ENCODE data around the gene HTR1D.

HTR1D gene

GRCh38 chr1:23178950-23179349 is 38.4 kb downstream of the HTR1D start:
- Mint-ChIP-seq H3K4me3 (no peak overlapping the region), H3K27me3 (peaks cover 28% of the 10 kb centered on the region), H3K36me3 (ENCODE audit: low read depth) (no peaks in the 10 kb centered on the region), H3K9me3 (no peaks in the 10 kb centered on the region), H3K4me1 (ENCODE audit: low read depth) (peaks cover 18% of the 10 kb centered on the region), H3K27ac (no peak overlapping the region)

DNA sequence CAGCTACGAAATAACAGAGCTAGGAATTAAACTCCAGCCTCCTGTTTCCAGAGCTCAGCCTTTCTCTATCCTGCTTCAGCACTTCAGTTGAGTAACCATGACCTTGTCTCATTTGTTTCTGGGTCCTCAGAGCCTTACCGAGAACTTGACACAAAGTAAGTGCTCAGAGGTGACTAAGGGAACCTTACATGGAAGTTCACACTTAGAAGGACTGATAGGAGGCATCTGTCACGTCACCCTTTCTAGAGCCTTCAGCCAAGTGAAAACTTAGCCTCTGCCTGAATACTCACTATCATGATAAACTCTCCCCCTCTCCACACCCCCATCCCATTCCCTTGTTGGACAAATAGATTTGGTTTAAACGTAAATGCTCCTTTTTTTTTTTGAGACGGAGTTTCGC is 38.9 kb downstream of the HTR1D start:
- Mint-ChIP-seq H3K27ac (no peak overlapping the region), H3K27me3 (peaks cover 28% of the 10 kb centered on the region), H3K4me1 (ENCODE audit: low read depth) (peaks cover 18% of the 10 kb centered on the region), H3K4me3 (peak overlapping the region; percentile 62), H3K9me3 (no peaks in the 10 kb centered on the region), H3K36me3 (ENCODE audit: low read depth) (no peaks in the 10 kb centered on the region)

DNA sequence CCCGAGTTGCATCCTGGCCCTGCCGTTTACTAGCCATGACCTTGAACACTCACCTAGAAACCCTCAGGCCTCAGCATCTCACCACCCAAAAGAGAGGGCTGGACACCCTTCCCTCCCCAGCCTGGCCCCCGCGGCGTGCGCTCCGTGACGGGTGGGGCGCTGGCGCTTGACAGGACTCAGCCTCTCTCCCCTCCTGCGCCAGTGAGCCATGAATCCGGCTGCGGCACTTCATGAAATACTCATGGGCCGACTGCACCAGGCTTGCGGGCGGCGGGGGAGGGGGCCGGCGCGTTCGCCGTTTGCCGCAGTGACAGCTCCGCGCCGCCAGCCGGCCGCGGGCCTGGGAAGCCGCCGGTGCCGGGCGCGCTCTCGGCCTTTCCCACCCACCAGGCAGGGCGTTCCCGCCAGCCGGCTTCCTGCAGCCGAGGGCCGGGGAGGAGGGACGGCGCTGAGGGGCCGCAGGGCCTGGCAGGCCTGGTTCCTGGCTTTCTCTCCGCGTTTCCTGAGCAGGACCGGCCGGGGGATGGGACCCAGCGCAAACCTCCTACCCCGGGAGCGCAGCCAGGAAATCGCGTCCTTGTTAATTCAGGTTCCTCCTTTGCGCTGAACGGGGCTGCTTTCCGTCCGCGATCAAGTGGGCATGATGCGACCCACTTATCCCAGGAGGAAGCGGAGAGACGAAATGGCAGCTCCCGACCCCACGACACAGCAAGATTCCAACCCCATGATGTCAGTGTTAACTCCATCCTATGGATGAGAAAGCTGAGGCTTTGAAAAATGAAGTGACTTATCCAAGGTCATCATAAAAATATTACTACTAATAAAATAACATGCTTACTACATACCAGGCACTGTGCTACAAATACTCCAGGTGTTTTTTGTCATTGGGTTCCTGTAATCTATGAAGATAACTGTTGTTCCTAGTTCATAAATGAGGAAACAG is 39.6 kb downstream of the HTR1D start:
- Mint-ChIP-seq H3K27me3 (peaks cover 28% of the 10 kb centered on the region), H3K4me1 (ENCODE audit: low read depth) (peaks cover 18% of the 10 kb centered on the region), H3K27ac (peak overlapping the region; percentile 8), H3K9me3 (no peaks in the 10 kb centered on the region), H3K36me3 (ENCODE audit: low read depth) (no peaks in the 10 kb centered on the region), H3K4me3 (peak overlapping the region; percentile 66)

GRCh38 chr1:23177031-23177430 is 40.3 kb downstream of the HTR1D start:
- Mint-ChIP-seq H3K4me3 (peak overlapping the region; percentile 66), H3K36me3 (ENCODE audit: low read depth) (no peaks in the 10 kb centered on the region), H3K9me3 (no peaks in the 10 kb centered on the region), H3K27me3 (peaks cover 28% of the 10 kb centered on the region), H3K27ac (peak overlapping the region; percentile 8), H3K4me1 (ENCODE audit: low read depth) (peaks cover 18% of the 10 kb centered on the region)

- Mint-ChIP-seq H3K27me3 (peaks cover 27% of the 10 kb centered on the region), H3K36me3 (ENCODE audit: low read depth) (no peaks in the 10 kb centered on the region), H3K4me3 (no peak overlapping the region), H3K9me3 (no peaks in the 10 kb centered on the region), H3K4me1 (ENCODE audit: low read depth) (peaks cover 24% of the 10 kb centered on the region), H3K27ac (no peak overlapping the region)
These were observed 42.7 kb downstream of the HTR1D start for GRCh38 chr1:23174426-23175110.

DNA sequence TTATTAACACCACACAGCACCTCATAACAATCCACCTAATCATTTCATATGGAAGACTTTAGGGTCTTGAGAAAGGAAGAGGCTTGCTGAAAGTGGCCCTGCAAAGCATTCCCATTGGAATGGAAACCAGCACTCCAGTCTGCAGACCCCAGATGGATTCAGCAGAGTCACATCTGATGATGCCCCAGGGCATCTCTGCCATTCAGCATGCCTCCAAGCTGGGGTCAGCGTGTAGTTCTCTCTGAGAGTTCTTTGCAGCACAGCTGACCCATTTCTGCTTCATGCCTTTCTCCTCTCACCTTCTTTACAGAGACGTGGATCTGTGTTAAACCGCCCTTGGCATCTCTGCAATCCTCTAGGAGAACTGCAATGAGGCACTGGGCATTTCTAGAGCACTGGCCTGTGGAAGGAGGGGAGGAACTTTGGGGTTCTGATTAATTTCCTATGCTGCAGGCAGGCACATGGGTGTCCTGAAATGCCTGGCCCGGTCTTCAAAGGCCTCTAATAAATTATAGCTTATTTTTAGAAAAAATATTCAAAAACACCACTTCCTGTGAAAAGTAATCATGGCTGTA is 46.0 kb downstream of the HTR1D start:
- H3K36me3 Mint-ChIP-seq (ENCODE audit: low read depth) = no peaks in the 10 kb centered on the region
- H3K27me3 Mint-ChIP-seq = peaks cover 3% of the 10 kb centered on the region
- H3K27ac Mint-ChIP-seq = no peak overlapping the region
- peaks cover 26% of the 10 kb centered on the region for H3K4me1 Mint-ChIP-seq (ENCODE audit: low read depth)
- H3K9me3 Mint-ChIP-seq = no peaks in the 10 kb centered on the region
- no peak overlapping the region for H3K4me3 Mint-ChIP-seq

DNA sequence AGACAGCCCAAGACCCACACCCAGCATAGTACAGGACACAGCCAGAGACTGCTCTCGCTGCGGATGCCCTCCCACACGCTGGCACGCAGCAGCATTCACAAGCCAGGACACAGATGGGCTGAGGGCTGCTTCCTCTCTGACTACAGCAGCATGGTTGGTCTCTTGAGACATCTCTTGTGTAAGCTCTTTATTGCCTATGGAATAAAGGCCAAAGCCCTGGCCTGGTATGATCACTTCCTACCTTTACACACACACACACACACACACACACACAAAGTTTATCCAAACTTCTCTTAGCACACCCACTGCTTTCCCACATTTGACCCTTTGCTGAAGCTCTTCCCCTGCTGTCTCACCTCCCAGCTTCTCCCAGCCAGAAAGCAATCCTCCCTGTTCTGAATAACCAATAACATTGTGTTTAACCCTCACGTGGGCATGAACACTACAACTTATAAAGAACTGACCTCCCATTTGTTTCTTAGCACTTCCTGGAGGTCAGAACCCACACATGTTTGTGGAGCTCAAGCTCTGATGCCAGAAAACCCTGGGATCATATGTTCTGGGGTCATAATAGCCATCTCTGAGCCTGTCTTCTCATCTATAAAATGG is 47.5 kb downstream of the HTR1D start:
- Mint-ChIP-seq H3K4me1 (ENCODE audit: low read depth) (peaks cover 35% of the 10 kb centered on the region), H3K4me3 (peak overlapping the region; percentile 97), H3K27ac (peak overlapping the region; percentile 22), H3K9me3 (no peaks in the 10 kb centered on the region), H3K27me3 (no peaks in the 10 kb centered on the region), H3K36me3 (ENCODE audit: low read depth) (no peaks in the 10 kb centered on the region)

- Mint-ChIP-seq H3K4me3 (peak overlapping the region; percentile 97), H3K27me3 (no peaks in the 10 kb centered on the region), H3K36me3 (ENCODE audit: low read depth) (no peaks in the 10 kb centered on the region), H3K4me1 (ENCODE audit: low read depth) (peaks cover 32% of the 10 kb centered on the region), H3K9me3 (no peaks in the 10 kb centered on the region), H3K27ac (no peak overlapping the region)
These were observed 48.1 kb downstream of the HTR1D start for GRCh38 chr1:23169195-23169575.

DNA sequence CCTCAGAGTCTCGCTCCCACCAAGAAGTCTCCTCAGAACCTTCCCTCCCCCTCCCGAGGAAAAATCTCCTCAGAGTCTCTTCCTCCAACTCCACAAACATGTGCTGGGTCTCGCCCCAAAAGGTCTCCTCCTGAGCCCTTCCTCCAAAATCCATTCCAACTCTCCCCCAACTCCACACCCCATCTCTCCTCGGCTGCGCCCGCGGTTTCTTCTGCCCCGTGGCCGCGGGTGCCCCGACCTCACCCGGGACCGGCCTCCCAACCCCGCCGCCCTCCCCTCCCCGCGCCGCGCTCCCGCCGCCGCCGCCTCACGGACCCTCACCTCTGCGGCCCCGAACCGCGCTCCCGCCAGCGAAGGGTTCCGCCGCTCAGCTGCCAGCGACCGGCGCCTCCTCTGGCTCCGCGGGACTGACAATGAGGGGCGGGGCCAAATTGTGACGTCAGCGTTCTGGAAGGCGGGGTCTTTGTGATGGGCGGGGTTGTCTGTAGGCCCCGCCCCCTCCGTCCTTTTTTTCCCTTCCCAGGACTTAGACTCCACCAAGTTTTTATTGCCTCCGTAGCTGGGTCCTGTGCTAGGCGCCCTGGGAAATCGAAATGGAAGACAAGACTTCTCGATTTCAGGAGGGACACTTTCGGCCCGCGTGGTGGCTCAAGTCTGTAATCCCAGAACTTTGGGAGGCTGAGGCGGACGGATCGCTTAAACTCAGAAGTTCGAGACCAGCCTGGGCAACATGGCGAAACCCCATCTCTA is 48.7 kb downstream of the HTR1D start, which contains the start of gene LUZP1:
Gene LUZP1 (minus strand): TSS at position 412 of the 750 bp plus-strand sequence.
- H3K4me1 Mint-ChIP-seq (ENCODE audit: low read depth) = peaks cover 31% of the 10 kb centered on the region
- H3K4me3 Mint-ChIP-seq = peak within 1 kb of the TSS; percentile 97
- H3K36me3 Mint-ChIP-seq (ENCODE audit: low read depth) = no peaks in the 10 kb centered on the region
- no peaks in the 10 kb centered on the region for H3K27me3 Mint-ChIP-seq
- H3K9me3 Mint-ChIP-seq = no peaks in the 10 kb centered on the region
- peak within 1 kb of the TSS; percentile 93 for H3K27ac Mint-ChIP-seq

- no peaks in the 10 kb centered on the region for H3K36me3 Mint-ChIP-seq (ENCODE audit: low read depth)
- H3K9me3 Mint-ChIP-seq = no peaks in the 10 kb centered on the region
- H3K4me1 Mint-ChIP-seq (ENCODE audit: low read depth) = peaks cover 31% of the 10 kb centered on the region
- H3K27me3 Mint-ChIP-seq = no peaks in the 10 kb centered on the region
- H3K27ac Mint-ChIP-seq = peak overlapping the region; percentile 93
- H3K4me3 Mint-ChIP-seq = peak overlapping the region; percentile 97
These were observed 49.2 kb downstream of the HTR1D start for GRCh38 chr1:23168079-23168444.

DNA sequence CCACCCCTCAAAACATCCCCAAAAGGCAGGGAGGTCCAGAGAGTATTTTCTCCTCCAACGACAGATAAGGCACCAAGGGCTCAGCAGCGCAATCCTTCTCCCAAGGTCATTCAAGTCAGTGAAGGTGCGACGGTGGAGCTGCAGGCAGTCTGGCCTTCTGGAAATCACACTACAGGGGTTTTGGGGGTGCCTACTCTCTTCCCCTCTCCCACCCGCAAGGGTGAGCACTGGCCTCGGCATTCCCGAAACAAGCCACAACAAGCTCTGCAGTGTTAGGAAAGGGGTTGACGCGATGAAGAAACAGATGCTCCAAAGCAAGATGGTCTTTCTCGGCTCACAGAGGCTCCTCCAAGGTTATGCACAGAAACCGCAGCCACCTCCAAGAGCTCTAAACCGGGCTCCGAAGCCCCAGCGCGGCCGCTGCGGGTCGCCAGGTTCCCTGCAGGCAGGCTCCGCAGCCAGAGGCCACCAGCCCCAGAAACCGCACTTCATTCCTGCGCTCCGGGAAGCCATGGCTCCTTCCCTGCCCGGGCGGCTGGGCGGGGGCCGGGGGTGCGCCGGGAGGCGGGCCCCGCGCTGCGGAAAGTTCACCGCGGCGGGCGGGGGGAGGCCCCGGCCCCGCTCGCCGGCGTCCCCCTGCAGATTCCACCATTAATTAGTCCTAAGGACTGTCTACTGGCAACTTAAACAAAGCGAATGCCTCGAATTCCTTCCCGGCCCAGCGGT is 49.8 kb downstream of the HTR1D start:
- Mint-ChIP-seq H3K27me3 (no peaks in the 10 kb centered on the region), H3K36me3 (ENCODE audit: low read depth) (no peaks in the 10 kb centered on the region), H3K4me1 (ENCODE audit: low read depth) (peaks cover 31% of the 10 kb centered on the region), H3K9me3 (no peaks in the 10 kb centered on the region), H3K4me3 (peak overlapping the region; percentile 97), H3K27ac (peak overlapping the region; percentile 36)

DNA sequence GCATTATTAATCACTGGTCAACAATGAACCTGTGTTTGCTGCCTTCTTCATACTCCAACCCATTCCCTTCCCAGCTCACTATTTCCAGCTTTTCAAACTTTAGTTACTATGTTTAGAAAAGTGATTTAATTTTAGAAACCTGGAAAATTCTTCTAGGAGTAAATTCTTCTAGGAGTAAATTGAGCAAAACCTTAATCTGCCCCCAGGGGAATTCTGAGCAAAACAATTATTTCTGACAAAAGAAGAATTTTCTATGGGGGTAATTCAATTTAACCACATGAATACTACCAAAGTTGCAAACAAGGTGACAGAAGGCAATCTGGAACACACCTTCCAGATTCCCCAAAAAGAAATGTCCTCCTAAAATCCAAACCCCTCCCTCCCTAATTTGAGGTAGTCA is 50.4 kb downstream of the HTR1D start:
- Mint-ChIP-seq H3K27ac (no peak overlapping the region), H3K4me1 (ENCODE audit: low read depth) (peaks cover 31% of the 10 kb centered on the region), H3K4me3 (peak overlapping the region; percentile 97), H3K27me3 (no peaks in the 10 kb centered on the region), H3K9me3 (no peaks in the 10 kb centered on the region), H3K36me3 (ENCODE audit: low read depth) (no peaks in the 10 kb centered on the region)

DNA sequence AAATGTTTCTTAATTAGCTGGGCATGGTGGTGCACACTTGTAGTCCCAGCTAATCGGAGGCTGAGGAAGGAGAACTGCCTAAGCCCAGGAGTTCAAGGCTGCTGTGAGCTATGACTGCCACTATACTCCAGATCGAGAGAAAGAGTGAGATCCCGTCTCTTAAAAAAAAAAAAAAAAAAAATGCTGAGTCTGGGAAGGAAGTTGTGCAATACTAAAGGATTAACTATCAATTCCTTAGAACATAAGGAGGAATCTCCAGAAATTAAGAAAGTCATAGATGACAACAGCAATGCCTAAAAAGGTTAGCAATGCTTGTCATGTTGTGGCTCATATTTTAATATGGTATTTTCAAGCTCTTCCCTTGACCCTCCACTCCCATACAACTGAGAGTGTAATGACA is 53.9 kb downstream of the HTR1D start:
- Mint-ChIP-seq H3K36me3 (ENCODE audit: low read depth) (no peaks in the 10 kb centered on the region), H3K4me3 (no peak overlapping the region), H3K9me3 (no peaks in the 10 kb centered on the region), H3K4me1 (ENCODE audit: low read depth) (peaks cover 21% of the 10 kb centered on the region), H3K27ac (no peak overlapping the region), H3K27me3 (no peaks in the 10 kb centered on the region)

Data from stimulated activated naive CD8-positive, alpha-beta T cell treated with anti-CD3 and anti-CD28 coated beads, Interleukin-15, Interleukin-2, amounts not matched to agents 100 ng/mL and 50 ng/mL, for 24 hours (primary cell).